Prostate gland (tissue), 2 donors: Measurements from ENCODE around the gene TMEM135.

Experiments
- CTCF ChIP-seq, 4 experiments: fragments of 200-600 bp in 2 of 4; fragments of 450-650 bp in 2 of 4; sonication (generic) in 2 of 4; IDR thresholded peaks; 1 replicate in 3 of 4; 2 replicates in 1 of 4; pipeline ENCODE4 v1.5.1; 2016 to 2019; ENCODE audit warnings: antibody characterized with exemption in 4 of 4, mild to moderate bottlenecking in 2 of 4, moderate library complexity in 2 of 4
- POLR2A ChIP-seq: fragments of 450-650 bp; IDR thresholded peaks from one replicate; pipeline ENCODE4 v1.6.1; 2016; ENCODE audit warnings: antibody characterized with exemption, mild to moderate bottlenecking
- POLR2AphosphoS5 ChIP-seq: sonication (generic); formaldehyde crosslinking; IDR thresholded peaks from one replicate; pipeline ENCODE4 v1.6.1; 2017; ENCODE audit warnings: antibody characterized with exemption

GRCh38 chr11:87322568-87322967 is 284.8 kb downstream of the TMEM135 start:
- TF ChIP-seq CTCF (IDR thresholded peaks at IDR 0.05), result no peak
- no peak for TF ChIP-seq POLR2A
- no peak for TF ChIP-seq POLR2AphosphoS5
